H9 (cell line): ENCODE data around the gene NEIL1. TPM values are rescaled to one million over a fixed set of nuclear protein-coding genes. Genes with fewer than 3 reads are reported as not detected.

ENCODE experiments used
- DNase-seq: peaks from one replicate; pipeline ENCODE4 v3.0.0-alpha.2; 2017
- H2AFZ ChIP-seq: one replicate; pipeline ENCODE4 v1.6.1; 2013; ENCODE audit warnings: mild to moderate bottlenecking, low read length, control low read depth, moderate library complexity
- H2AK5ac ChIP-seq: 2 replicates; pipeline ENCODE4 v1.6.1; 2013; ENCODE audit warnings: low read length, control low read depth, mixed read lengths; ENCODE audit not compliant: insufficient read length
- H2BK120ac ChIP-seq: one replicate; pipeline ENCODE4 v1.6.1; 2013; ENCODE audit warnings: low read depth, mild to moderate bottlenecking, low read length, control low read depth, inconsistent platforms; ENCODE audit not compliant: poor library complexity, severe bottlenecking
- H2BK12ac ChIP-seq: 2 replicates; pipeline ENCODE4 v1.6.1; 2013; ENCODE audit warnings: low read length, control low read depth, mixed read lengths, low read depth; ENCODE audit not compliant: insufficient read length
- H2BK15ac ChIP-seq: 2 replicates; pipeline ENCODE4 v1.6.1; 2013; ENCODE audit warnings: low read depth, low read length, control low read depth
- H2BK20ac ChIP-seq: one replicate; pipeline ENCODE4 v1.6.1; 2013; ENCODE audit warnings: low read depth, mild to moderate bottlenecking, low read length, control low read depth, inconsistent platforms; ENCODE audit not compliant: poor library complexity, severe bottlenecking
- H2BK5ac ChIP-seq: 2 replicates; pipeline ENCODE4 v1.6.1; 2013; ENCODE audit warnings: low read length, control low read depth, mixed read lengths; ENCODE audit not compliant: insufficient read length
- H3K14ac ChIP-seq: 2 replicates; pipeline ENCODE4 v1.6.1; 2013; ENCODE audit warnings: low read length, control low read depth; ENCODE audit not compliant: insufficient read depth
- H3K18ac ChIP-seq: 2 replicates; pipeline ENCODE4 v1.6.1; 2013; ENCODE audit warnings: low read depth, mild to moderate bottlenecking, mixed read lengths, low read length, control low read depth; ENCODE audit not compliant: insufficient read length
- H3K23ac ChIP-seq: 2 replicates; pipeline ENCODE4 v1.6.1; 2013; ENCODE audit warnings: low read length, control low read depth, mixed read lengths, low read depth; ENCODE audit not compliant: insufficient read length
- H3K23me2 ChIP-seq: 2 replicates; pipeline ENCODE4 v1.6.1; 2013; ENCODE audit warnings: low read depth, mild to moderate bottlenecking, mixed read lengths, low read length, control low read depth; ENCODE audit not compliant: insufficient read length, poor library complexity, severe bottlenecking
- H3K27ac ChIP-seq: 2 replicates; pipeline ENCODE4 v1.5.1; 2013; ENCODE audit warnings: low read length, control low read depth, mixed read lengths, low read depth; ENCODE audit not compliant: insufficient read length
- H3K27me3 ChIP-seq: 2 replicates; pipeline ENCODE4 v1.6.1; 2013; ENCODE audit warnings: low read length, control low read depth, inconsistent platforms; ENCODE audit not compliant: insufficient read depth
- H3K4ac ChIP-seq: 2 replicates; pipeline ENCODE4 v1.6.1; 2013; ENCODE audit warnings: low read depth, mild to moderate bottlenecking, control low read depth, inconsistent platforms, low read length, moderate library complexity
- H3K4me1 ChIP-seq: 2 replicates; pipeline ENCODE4 v1.6.1; 2013; ENCODE audit warnings: low read length, control low read depth, inconsistent platforms; ENCODE audit not compliant: insufficient read depth
- H3K4me2 ChIP-seq: 2 replicates; pipeline ENCODE4 v1.6.1; 2013; ENCODE audit warnings: low read length, control low read depth, mixed read lengths; ENCODE audit not compliant: insufficient read length, insufficient read depth
- H3K56ac ChIP-seq: 2 replicates; pipeline ENCODE4 v1.6.1; 2013; ENCODE audit warnings: low read depth, mild to moderate bottlenecking, mixed read lengths, low read length, control low read depth; ENCODE audit not compliant: insufficient read length
- H3K79me1 ChIP-seq: 2 replicates; pipeline ENCODE4 v1.6.1; 2013; ENCODE audit warnings: low read depth, mild to moderate bottlenecking, moderate library complexity, low read length, control low read depth, inconsistent platforms; ENCODE audit not compliant: insufficient read depth, poor library complexity, severe bottlenecking
- H3K79me2 ChIP-seq: 2 replicates; pipeline ENCODE4 v1.6.1; 2013; ENCODE audit warnings: low read length, control low read depth, inconsistent platforms; ENCODE audit not compliant: insufficient read depth
- H3K9ac ChIP-seq: 2 replicates; pipeline ENCODE4 v1.6.1; 2013; ENCODE audit warnings: low read length, control low read depth, mixed read lengths; ENCODE audit not compliant: insufficient read length; ENCODE audit errors: extremely low read depth
- H3K9me3 ChIP-seq: one replicate; pipeline ENCODE4 v1.6.1; 2013; ENCODE audit warnings: low read depth, low read length, inconsistent platforms; ENCODE audit not compliant: control insufficient read depth
- H3T11ph ChIP-seq: one replicate; pipeline ENCODE4 v1.6.1; 2013; ENCODE audit warnings: mild to moderate bottlenecking, low read length, control low read depth, inconsistent platforms
- H4K20me1 ChIP-seq: one replicate; pipeline ENCODE4 v1.6.1; 2013; ENCODE audit not compliant: control insufficient read depth, insufficient read length, insufficient read depth
- H4K5ac ChIP-seq: 2 replicates; pipeline ENCODE4 v1.6.1; 2013; ENCODE audit warnings: low read depth, mild to moderate bottlenecking, mixed read lengths, low read length, control low read depth; ENCODE audit not compliant: insufficient read length
- H4K8ac ChIP-seq: replicated peaks from 2 replicates; pipeline ENCODE4 v1.6.1; 2013; ENCODE audit warnings: low read length, control low read depth, mixed read lengths, low read depth; ENCODE audit not compliant: insufficient read length
- H4K91ac ChIP-seq: 2 replicates; pipeline ENCODE4 v1.6.1; 2013; ENCODE audit warnings: low read depth, mild to moderate bottlenecking, moderate library complexity, mixed read lengths, low read length, control low read depth; ENCODE audit not compliant: insufficient read length
- H3K27ac Mint-ChIP-seq, 3 experiments: 2 replicates in 2 of 3; 3 replicates in 1 of 3; pipeline ENCODE4 v1.8.0; 2020 to 2021; ENCODE audit warnings: mixed read lengths in 3 of 3, mild to moderate bottlenecking in 1 of 3, moderate library complexity in 1 of 3
- H3K27me3 Mint-ChIP-seq: 2 replicates; pipeline ENCODE4 v1.8.0; 2021; ENCODE audit warnings: low read depth, mild to moderate bottlenecking, moderate library complexity, mixed read lengths
- H3K36me3 Mint-ChIP-seq, 3 experiments: 2 replicates in 2 of 3; 3 replicates in 1 of 3; pipeline ENCODE4 v1.8.0; 2020 to 2021; ENCODE audit warnings: low read depth in 3 of 3, mixed read lengths in 3 of 3; ENCODE audit not compliant: insufficient read depth in 1 of 3
- H3K4me1 Mint-ChIP-seq, 2 experiments: 2 replicates each; pipeline ENCODE4 v1.8.0; 2020; ENCODE audit warnings: mixed read lengths in 2 of 2
- H3K4me3 Mint-ChIP-seq, 2 experiments: 2 replicates in 1 of 2; 3 replicates in 1 of 2; pipeline ENCODE4 v1.8.0; 2020 to 2021; ENCODE audit warnings: mild to moderate bottlenecking in 2 of 2, mixed read lengths in 2 of 2, moderate library complexity in 1 of 2
- H3K9me3 Mint-ChIP-seq, 2 experiments: 2 replicates in 1 of 2; 3 replicates in 1 of 2; pipeline ENCODE4 v1.8.0; 2020; ENCODE audit warnings: mild to moderate bottlenecking in 2 of 2, mixed read lengths in 2 of 2, moderate library complexity in 1 of 2
- WGBS: extraction: QIAGEN DNeasy Blood & Tissue Kit; methylation state at CpG from one replicate; pipeline ENCODE4 v1.1.7; 2013; ENCODE audit warnings: missing lambda C conversion rate, low lambda C conversion rate, mixed read lengths; ENCODE audit not compliant: insufficient read length; ENCODE audit errors: extremely low coverage; 5-methylcytosine and 5-hydroxymethylcytosine counted together
- total RNA-seq: library from RNA; stranded (reverse); gene quantifications from 2 replicates; pipeline ENCODE4 v1.2.1, GENCODE V29; 2021
- TF ChIP-seq, protein P1 (sequence below): fragments of 200-600 bp; sonication (generic); conservative IDR thresholded peaks from 3 replicates; pipeline ENCODE4 v1.8.0; 2021; ENCODE audit warnings: antibody characterized with exemption, mild to moderate bottlenecking

Gene NEIL1
- total RNA-seq, 1 experiment from 2014 or later, result 16.5 TPM

DNA sequence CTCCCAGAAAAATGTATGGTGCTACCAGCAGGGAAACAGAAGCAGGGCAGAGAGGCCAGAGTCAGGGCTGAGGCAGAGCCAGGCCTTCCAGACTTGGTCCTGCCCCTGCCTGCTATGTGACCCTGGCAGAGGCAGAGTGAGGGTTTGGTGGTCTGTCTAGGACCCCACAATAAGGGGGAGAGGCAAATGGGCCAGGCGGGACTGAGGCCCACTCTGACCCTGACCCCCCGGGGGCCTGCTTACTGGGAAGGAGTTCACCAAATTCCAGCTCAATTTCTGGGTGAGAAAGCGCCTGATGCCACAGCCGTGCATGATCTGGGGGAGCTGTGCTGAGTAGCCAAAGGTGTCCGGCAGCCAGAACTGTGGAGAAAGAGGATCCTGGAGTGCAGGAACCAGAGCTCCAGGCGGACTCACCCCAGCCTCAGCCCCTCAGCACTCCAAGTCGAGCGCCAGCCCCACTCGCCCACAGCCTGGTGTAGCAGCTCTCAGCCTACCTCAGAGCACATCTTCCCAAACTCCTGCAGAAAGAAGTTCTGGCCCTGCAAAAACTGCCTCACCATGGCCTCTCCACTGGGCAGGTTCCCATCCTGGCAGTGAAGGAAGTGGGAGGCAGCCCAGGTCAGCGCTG, 14.6 kb downstream of the NEIL1 start:
- TF ChIP-seq, protein P1, sequence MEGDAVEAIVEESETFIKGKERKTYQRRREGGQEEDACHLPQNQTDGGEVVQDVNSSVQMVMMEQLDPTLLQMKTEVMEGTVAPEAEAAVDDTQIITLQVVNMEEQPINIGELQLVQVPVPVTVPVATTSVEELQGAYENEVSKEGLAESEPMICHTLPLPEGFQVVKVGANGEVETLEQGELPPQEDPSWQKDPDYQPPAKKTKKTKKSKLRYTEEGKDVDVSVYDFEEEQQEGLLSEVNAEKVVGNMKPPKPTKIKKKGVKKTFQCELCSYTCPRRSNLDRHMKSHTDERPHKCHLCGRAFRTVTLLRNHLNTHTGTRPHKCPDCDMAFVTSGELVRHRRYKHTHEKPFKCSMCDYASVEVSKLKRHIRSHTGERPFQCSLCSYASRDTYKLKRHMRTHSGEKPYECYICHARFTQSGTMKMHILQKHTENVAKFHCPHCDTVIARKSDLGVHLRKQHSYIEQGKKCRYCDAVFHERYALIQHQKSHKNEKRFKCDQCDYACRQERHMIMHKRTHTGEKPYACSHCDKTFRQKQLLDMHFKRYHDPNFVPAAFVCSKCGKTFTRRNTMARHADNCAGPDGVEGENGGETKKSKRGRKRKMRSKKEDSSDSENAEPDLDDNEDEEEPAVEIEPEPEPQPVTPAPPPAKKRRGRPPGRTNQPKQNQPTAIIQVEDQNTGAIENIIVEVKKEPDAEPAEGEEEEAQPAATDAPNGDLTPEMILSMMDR, result no peak
- no peak overlapping the region for H2BK15ac ChIP-seq
- H2BK20ac ChIP-seq, result no peak overlapping the region
- no peak overlapping the region for H3K4me2 ChIP-seq
- DNase-seq, result no peak
- H3K4ac ChIP-seq, result no peak overlapping the region
- no peaks in the 10 kb centered on the region; a peak in 1 of 4 replicates for H3K4me1 Mint-ChIP-seq
- H3K27me3 Mint-ChIP-seq, result peaks cover 1% of the 10 kb centered on the region; the same call in 1 of the 2 replicates
- H2AK5ac ChIP-seq, result no peak overlapping the region
- no CpG with 5 or more reads among the region's 10 CpGs for WGBS
- no peak overlapping the region for H2BK120ac ChIP-seq
- no peaks in the 10 kb centered on the region for H3K4me1 ChIP-seq
- no peaks in the 10 kb centered on the region for H3K9me3 ChIP-seq
- no peaks in the 10 kb centered on the region for H3K27me3 ChIP-seq
- H2AFZ ChIP-seq, result no peak overlapping the region
- no peak overlapping the region for H4K5ac ChIP-seq
- no peak overlapping the region; a peak in 1 of 5 replicates for H3K4me3 Mint-ChIP-seq
- no peaks in the 10 kb centered on the region for H3K23me2 ChIP-seq
- H2BK5ac ChIP-seq, result no peak overlapping the region
- H3T11ph ChIP-seq, result no peak overlapping the region
- H3K9me3 Mint-ChIP-seq, result no peaks in the 10 kb centered on the region
- no peak overlapping the region for H4K91ac ChIP-seq
- no peak overlapping the region for H3K27ac Mint-ChIP-seq
- no peak overlapping the region for H3K14ac ChIP-seq
- no peaks in the 10 kb centered on the region for H3K79me2 ChIP-seq
- no peak overlapping the region for H3K27ac ChIP-seq
- H4K20me1 ChIP-seq, result no peaks in the 10 kb centered on the region
- H3K18ac ChIP-seq, result no peak overlapping the region
- no peak overlapping the region for H4K8ac ChIP-seq
- no peak overlapping the region for H3K23ac ChIP-seq
- no peaks in the 10 kb centered on the region for H3K79me1 ChIP-seq
- no peak overlapping the region for H2BK12ac ChIP-seq
- no peak overlapping the region for H3K9ac ChIP-seq
- no peak overlapping the region for H3K56ac ChIP-seq
- H3K36me3 Mint-ChIP-seq, result peaks cover 10 to 44% (median 43%) of the 10 kb centered on the region in 3 experiments; a peak in 6 of 7 replicates
